ENCODE data around the gene KRTAP5-8. TPM values are rescaled to one million over a fixed set of nuclear protein-coding genes. Genes with fewer than 3 reads are reported as not detected.
"Not testable (repeated sequence)": the region's sequence is repeated elsewhere in the genome, so short reads cannot be mapped to it uniquely, and the experiment has no call there.

KRTAP5-8 gene
- total RNA-seq, 1 experiment from 2014 or later: not detected

DNA sequence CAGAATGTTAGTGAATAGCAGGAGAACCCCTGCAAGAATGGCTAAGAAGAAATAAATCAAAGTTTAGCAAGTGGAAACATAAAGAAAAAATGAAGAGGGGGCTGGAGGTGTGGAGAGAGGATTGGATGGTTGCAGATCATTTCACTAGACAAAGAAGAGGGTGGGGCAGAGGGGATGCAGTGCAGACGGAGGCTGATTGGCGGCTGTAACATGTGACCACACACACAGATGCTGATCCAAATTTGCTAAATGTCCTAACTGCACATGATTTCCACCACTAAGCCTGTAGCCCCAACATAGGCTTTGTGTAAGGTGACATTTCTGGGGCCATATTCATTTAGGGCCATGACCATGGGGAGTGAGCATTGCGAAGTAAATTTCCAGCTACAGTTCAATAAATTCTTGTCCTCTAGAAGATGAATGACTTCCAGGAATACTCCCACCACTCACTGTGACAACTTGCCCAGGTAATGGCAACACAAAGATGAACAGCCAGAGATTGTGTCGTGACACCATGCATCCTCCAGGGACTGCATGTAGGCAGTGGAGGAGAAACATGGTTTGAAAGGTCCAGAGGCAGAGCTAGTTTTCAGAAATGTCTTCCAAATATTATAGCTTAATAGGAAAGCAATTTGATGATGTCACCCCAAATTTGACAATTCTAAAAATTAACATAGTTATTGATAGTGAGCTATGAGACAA lies 38.0 kb downstream of the KRTAP5-8 start:
- Mint-ChIP-seq H3K4me3 (no peak overlapping the region), H3K27ac (no peak overlapping the region), H3K27me3 (ENCODE audit: low read depth) (peaks cover 14% of the 10 kb centered on the region), H3K36me3 (ENCODE audit: insufficient read depth in 1 of 3, low read depth in 3 of 3) (no peaks in the 10 kb centered on the region), H3K4me1 (peaks cover 14 to 21% of the 10 kb centered on the region in 2 experiments), H3K9me3 (no peaks in the 10 kb centered on the region; a peak in 1 of 5 replicates)
- no peak for DNase-seq
- H2AK5ac ChIP-seq (ENCODE audit: insufficient read length, low read length): no peak overlapping the region
- no peak overlapping the region for H3T11ph ChIP-seq (ENCODE audit: low read length)
- H2BK15ac ChIP-seq (ENCODE audit: low read depth, low read length): no peak overlapping the region
- no peaks in the 10 kb centered on the region for H3K27me3 ChIP-seq (ENCODE audit: insufficient read depth, low read length)
- no peak overlapping the region for H3K4ac ChIP-seq (ENCODE audit: low read depth, low read length)
- H3K79me1 ChIP-seq (ENCODE audit: insufficient read depth, low read depth, low read length, poor library complexity, severe bottlenecking): no peaks in the 10 kb centered on the region
- no peak overlapping the region for H3K4me2 ChIP-seq (ENCODE audit: insufficient read depth, insufficient read length, low read length)
- H3K79me2 ChIP-seq (ENCODE audit: insufficient read depth, low read length): no peaks in the 10 kb centered on the region
- H3K18ac ChIP-seq (ENCODE audit: insufficient read length, low read depth, low read length): no peak overlapping the region
- no peak overlapping the region for H2BK120ac ChIP-seq (ENCODE audit: low read depth, low read length, poor library complexity, severe bottlenecking)
- no peak overlapping the region for H2AFZ ChIP-seq (ENCODE audit: low read length)
- H3K14ac ChIP-seq (ENCODE audit: insufficient read depth, low read length): no peak overlapping the region
- no peak overlapping the region for H4K91ac ChIP-seq (ENCODE audit: insufficient read length, low read depth, low read length)
- H3K23ac ChIP-seq (ENCODE audit: insufficient read length, low read depth, low read length): no peak overlapping the region
- TF ChIP-seq, protein P1, sequence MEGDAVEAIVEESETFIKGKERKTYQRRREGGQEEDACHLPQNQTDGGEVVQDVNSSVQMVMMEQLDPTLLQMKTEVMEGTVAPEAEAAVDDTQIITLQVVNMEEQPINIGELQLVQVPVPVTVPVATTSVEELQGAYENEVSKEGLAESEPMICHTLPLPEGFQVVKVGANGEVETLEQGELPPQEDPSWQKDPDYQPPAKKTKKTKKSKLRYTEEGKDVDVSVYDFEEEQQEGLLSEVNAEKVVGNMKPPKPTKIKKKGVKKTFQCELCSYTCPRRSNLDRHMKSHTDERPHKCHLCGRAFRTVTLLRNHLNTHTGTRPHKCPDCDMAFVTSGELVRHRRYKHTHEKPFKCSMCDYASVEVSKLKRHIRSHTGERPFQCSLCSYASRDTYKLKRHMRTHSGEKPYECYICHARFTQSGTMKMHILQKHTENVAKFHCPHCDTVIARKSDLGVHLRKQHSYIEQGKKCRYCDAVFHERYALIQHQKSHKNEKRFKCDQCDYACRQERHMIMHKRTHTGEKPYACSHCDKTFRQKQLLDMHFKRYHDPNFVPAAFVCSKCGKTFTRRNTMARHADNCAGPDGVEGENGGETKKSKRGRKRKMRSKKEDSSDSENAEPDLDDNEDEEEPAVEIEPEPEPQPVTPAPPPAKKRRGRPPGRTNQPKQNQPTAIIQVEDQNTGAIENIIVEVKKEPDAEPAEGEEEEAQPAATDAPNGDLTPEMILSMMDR (conservative IDR thresholded peaks at IDR 0.05): no peak
- no peaks in the 10 kb centered on the region for H3K9me3 ChIP-seq (ENCODE audit: control insufficient read depth, low read depth, low read length)
- H2BK12ac ChIP-seq (ENCODE audit: insufficient read length, low read depth, low read length): no peak overlapping the region
- no peak overlapping the region for H3K9ac ChIP-seq (ENCODE audit: extremely low read depth, insufficient read length, low read length)
- no peaks in the 10 kb centered on the region; the same call in 1 of the 2 replicates for H3K4me1 ChIP-seq (ENCODE audit: insufficient read depth, low read length)
- no peak overlapping the region for H3K27ac ChIP-seq (ENCODE audit: insufficient read length, low read depth, low read length)
- no peak overlapping the region for H2BK20ac ChIP-seq (ENCODE audit: low read depth, low read length, poor library complexity, severe bottlenecking)
- H4K8ac ChIP-seq (replicated peaks; ENCODE audit: insufficient read length, low read depth, low read length): no peak overlapping the region
- WGBS (ENCODE audit: extremely low coverage, insufficient read length, low lambda C conversion rate): no CpG with 5 or more reads among the region's 4 CpGs
- no peak overlapping the region for H2BK5ac ChIP-seq (ENCODE audit: insufficient read length, low read length)
- no peaks in the 10 kb centered on the region for H4K20me1 ChIP-seq (ENCODE audit: control insufficient read depth, insufficient read depth, insufficient read length)
- H4K5ac ChIP-seq (ENCODE audit: insufficient read length, low read depth, low read length): no peak overlapping the region
- H3K23me2 ChIP-seq (ENCODE audit: insufficient read length, low read depth, low read length, poor library complexity, severe bottlenecking): no peaks in the 10 kb centered on the region
- H3K56ac ChIP-seq (ENCODE audit: insufficient read length, low read depth, low read length): no peak overlapping the region

DNA sequence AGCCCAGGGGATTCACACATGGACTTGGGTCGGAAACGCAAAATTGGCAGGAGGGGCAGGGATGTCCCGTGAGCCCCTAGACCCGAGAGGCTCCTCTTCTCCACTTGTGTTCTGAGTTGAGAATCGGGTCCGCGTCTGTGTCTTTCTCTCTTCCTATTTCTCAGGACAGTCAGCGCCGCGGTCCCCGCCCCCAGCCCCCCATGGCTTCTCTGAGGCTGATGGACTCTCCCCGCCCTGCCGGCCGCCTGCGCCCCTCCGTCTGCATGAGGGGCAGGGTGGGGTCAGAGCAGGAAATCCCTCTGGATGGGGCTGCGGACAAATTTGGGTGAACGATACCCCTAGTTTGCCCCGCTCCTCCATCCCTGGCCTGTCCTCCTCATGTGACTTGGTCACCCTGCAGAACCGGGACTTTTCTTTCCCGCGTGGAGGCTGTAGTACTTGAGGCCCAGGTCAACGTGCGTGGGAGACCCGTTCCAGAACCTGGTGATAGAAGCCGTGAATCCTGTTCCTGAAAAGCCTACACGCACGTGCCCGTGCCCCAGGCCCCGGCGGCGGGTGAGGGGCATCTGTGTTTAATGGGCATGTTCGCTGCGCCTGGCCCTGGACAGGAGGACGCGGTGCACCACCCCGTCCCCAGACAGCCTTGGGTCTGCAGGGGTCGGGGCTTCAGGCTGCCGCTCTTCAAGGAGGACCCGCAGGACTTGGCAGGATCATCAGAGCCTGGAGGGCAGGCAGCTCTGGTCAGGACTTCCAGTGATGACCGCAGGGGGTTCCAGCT lies 39.1 kb downstream of the KRTAP5-8 start:
- not testable (repeated sequence) for H2BK5ac ChIP-seq (ENCODE audit: insufficient read length, low read length); H3K4me3 Mint-ChIP-seq; H4K91ac ChIP-seq (ENCODE audit: insufficient read length, low read depth, low read length); H3K36me3 Mint-ChIP-seq (ENCODE audit: insufficient read depth in 1 of 3, low read depth in 3 of 3); H4K5ac ChIP-seq (ENCODE audit: insufficient read length, low read depth, low read length); H3K9me3 ChIP-seq (ENCODE audit: control insufficient read depth, low read depth, low read length); H3K4ac ChIP-seq (ENCODE audit: low read depth, low read length); H3K27ac ChIP-seq (ENCODE audit: insufficient read length, low read depth, low read length); H3K9me3 Mint-ChIP-seq; DNase-seq; H2BK12ac ChIP-seq (ENCODE audit: insufficient read length, low read depth, low read length); H3K27ac Mint-ChIP-seq; H3K9ac ChIP-seq (ENCODE audit: extremely low read depth, insufficient read length, low read length); H4K8ac ChIP-seq (replicated peaks; ENCODE audit: insufficient read length, low read depth, low read length); H3K14ac ChIP-seq (ENCODE audit: insufficient read depth, low read length); H3K4me1 ChIP-seq (ENCODE audit: insufficient read depth, low read length); H3K56ac ChIP-seq (ENCODE audit: insufficient read length, low read depth, low read length); H2AFZ ChIP-seq (ENCODE audit: low read length); H3K23ac ChIP-seq (ENCODE audit: insufficient read length, low read depth, low read length); H3K18ac ChIP-seq (ENCODE audit: insufficient read length, low read depth, low read length); H3T11ph ChIP-seq (ENCODE audit: low read length); H2AK5ac ChIP-seq (ENCODE audit: insufficient read length, low read length); H3K4me2 ChIP-seq (ENCODE audit: insufficient read depth, insufficient read length, low read length); H3K79me2 ChIP-seq (ENCODE audit: insufficient read depth, low read length); H2BK120ac ChIP-seq (ENCODE audit: low read depth, low read length, poor library complexity, severe bottlenecking); H3K27me3 ChIP-seq (ENCODE audit: insufficient read depth, low read length); H2BK20ac ChIP-seq (ENCODE audit: low read depth, low read length, poor library complexity, severe bottlenecking); H4K20me1 ChIP-seq (ENCODE audit: control insufficient read depth, insufficient read depth, insufficient read length); H2BK15ac ChIP-seq (ENCODE audit: low read depth, low read length); H3K23me2 ChIP-seq (ENCODE audit: insufficient read length, low read depth, low read length, poor library complexity, severe bottlenecking); H3K79me1 ChIP-seq (ENCODE audit: insufficient read depth, low read depth, low read length, poor library complexity, severe bottlenecking)
- H3K27me3 Mint-ChIP-seq (ENCODE audit: low read depth): peaks cover 24% of the 10 kb centered on the region
- WGBS (ENCODE audit: extremely low coverage, insufficient read length, low lambda C conversion rate): no CpG with 5 or more reads among the region's 41 CpGs
- peaks cover 22 to 29% of the 10 kb centered on the region in 2 experiments for H3K4me1 Mint-ChIP-seq

All from H9 (cell line).